ENCODE results near the gene TMEM37.
"Not testable (repeated sequence)": the region's sequence is repeated elsewhere in the genome, so short reads cannot be mapped to it uniquely, and the experiment has no call there.

The TMEM37 gene

GRCh38 chr2:119431155-119431975 is at the start of gene TMEM37:
TMEM37 (plus strand) TSS chr2:119431854; CDS start chr2:119431904, 50 bp downstream.
- DNase-seq (ENCODE audit: insufficient read length, low spot score), result peak; percentile 63
- no peak for TF ChIP-seq POLR2A (IDR thresholded peaks at IDR 0.05; ENCODE audit: low read depth, low read length)
- no peak for FAIRE-seq

GRCh38 chr2:119383410-119384140 is 48.1 kb upstream of the TMEM37 start:
- DNase-seq (ENCODE audit: insufficient read length, low spot score) (no peak), FAIRE-seq (no peak)
- no peak for TF ChIP-seq POLR2A (IDR thresholded peaks at IDR 0.05; ENCODE audit: low read depth, low read length)

- no peak for TF ChIP-seq POLR2A (IDR thresholded peaks at IDR 0.05; ENCODE audit: low read depth, low read length)
- FAIRE-seq (no peak), DNase-seq (ENCODE audit: insufficient read length, low spot score) (no peak)
These were observed 46.7 kb upstream of the TMEM37 start for GRCh38 chr2:119384971-119385370.

GRCh38 chr2:119385466-119385865 is 46.2 kb upstream of the TMEM37 start:
- no peak for DNase-seq (ENCODE audit: insufficient read length, low spot score)
- no peak for FAIRE-seq

GRCh38 chr2:119387381-119388129 is 44.1 kb upstream of the TMEM37 start:
- no peak for FAIRE-seq
- no peak for TF ChIP-seq POLR2A (IDR thresholded peaks at IDR 0.05; ENCODE audit: low read depth, low read length)
- no peak for DNase-seq (ENCODE audit: insufficient read length, low spot score)

More at GRCh38 chr2:119385466-119385865, 46.2 kb upstream of the TMEM37 start:
- no peak for TF ChIP-seq POLR2A (IDR thresholded peaks at IDR 0.05; ENCODE audit: low read depth, low read length)

- no peak for TF ChIP-seq POLR2A (IDR thresholded peaks at IDR 0.05; ENCODE audit: low read depth, low read length)
- FAIRE-seq (peak; percentile 92), DNase-seq (ENCODE audit: insufficient read length, low spot score) (no peak)
These were observed 41.9 kb upstream of the TMEM37 start for GRCh38 chr2:119389615-119390306.

GRCh38 chr2:119393971-119394748 is 37.5 kb upstream of the TMEM37 start:
- TF ChIP-seq POLR2A (IDR thresholded peaks at IDR 0.05; ENCODE audit: low read depth, low read length), result no peak
- no peak for FAIRE-seq
- DNase-seq (ENCODE audit: insufficient read length, low spot score), result no peak

- DNase-seq (ENCODE audit: insufficient read length, low spot score) (no peak), FAIRE-seq (no peak)
- TF ChIP-seq POLR2A (IDR thresholded peaks at IDR 0.05; ENCODE audit: low read depth, low read length), result no peak
These were observed 34.5 kb upstream of the TMEM37 start for GRCh38 chr2:119397196-119397595.

- no peak for DNase-seq (ENCODE audit: insufficient read length, low spot score)
- FAIRE-seq, result no peak
- no peak for TF ChIP-seq POLR2A (IDR thresholded peaks at IDR 0.05; ENCODE audit: low read depth, low read length)
These were observed 29.5 kb upstream of the TMEM37 start for GRCh38 chr2:119402106-119402505.

- TF ChIP-seq POLR2A (IDR thresholded peaks at IDR 0.05; ENCODE audit: low read depth, low read length), result no peak
- FAIRE-seq (no peak), DNase-seq (ENCODE audit: insufficient read length, low spot score) (no peak)
These were observed 28.8 kb upstream of the TMEM37 start for GRCh38 chr2:119402645-119403560.

- DNase-seq (ENCODE audit: insufficient read length, low spot score); FAIRE-seq: not testable (repeated sequence)
These were observed 28.0 kb upstream of the TMEM37 start for GRCh38 chr2:119403618-119404017.

GRCh38 chr2:119405151-119405550 is 26.5 kb upstream of the TMEM37 start:
- TF ChIP-seq POLR2A (IDR thresholded peaks at IDR 0.05; ENCODE audit: low read depth, low read length), result no peak
- DNase-seq (ENCODE audit: insufficient read length, low spot score) (no peak), FAIRE-seq (no peak)
